Esophagus squamous epithelium (tissue), 4 donors: Measurements from ENCODE around the gene CLCN3.

Experiments used
- CTCF ChIP-seq, 6 experiments: fragments of 450-650 bp in 4 of 6; fragments of 200-600 bp in 2 of 6; sonication (generic) in 2 of 6; IDR thresholded peaks; one replicate each; pipeline ENCODE4 v1.5.1; 2016 to 2019; ENCODE audit warnings: antibody characterized with exemption in 6 of 6, mild to moderate bottlenecking in 4 of 6, moderate library complexity in 4 of 6
- POLR2A ChIP-seq, 4 donors: fragments of 450-650 bp; IDR thresholded peaks; one replicate each; pipeline ENCODE4 v1.6.1; 2017; ENCODE audit warnings: antibody characterized with exemption in 4 of 4, mild to moderate bottlenecking in 4 of 4, moderate library complexity in 3 of 4

GRCh38 chr4:169621731-169622492 lies 1.5 kb downstream of the CLCN3 start:
- TF ChIP-seq CTCF (IDR thresholded peaks at IDR 0.05) (no peak), POLR2A (IDR thresholded peaks at IDR 0.05) (no peak)
